Ovary (tissue), 9 donors: Measurements from ENCODE around the gene AMACR. TPM values are rescaled to one million over a fixed set of nuclear protein-coding genes. Genes with fewer than 3 reads are reported as not detected.
A peak's percentile ranks its signal among the peaks of the same experiment; 100 is the strongest.

Source experiments
- DNase-seq, 5 donors: peaks; one replicate each; pipeline ENCODE4 v3.0.0-alpha.2; 2019 to 2020
- H3K27ac ChIP-seq, 2 donors: fragments of 200-600 bp; one replicate each; pipeline versions ENCODE4 v1.5.1 to v1.8.0; 2019 to 2022
- H3K27me3 ChIP-seq: fragments of 200-600 bp; one replicate; pipeline ENCODE4 v1.8.0; 2022
- H3K36me3 ChIP-seq: fragments of 200-600 bp; sonication (generic); one replicate; pipeline ENCODE4 v1.5.1; 2019
- H3K4me1 ChIP-seq: one replicate; pipeline ENCODE4 v1.8.1; 2013; ENCODE audit warnings: mild to moderate bottlenecking, moderate library complexity; ENCODE audit not compliant: insufficient read depth
- H3K4me3 ChIP-seq: fragments of 200-600 bp; sonication (generic); one replicate; pipeline ENCODE4 v1.5.1; 2017
- H3K9me3 ChIP-seq, 2 donors: fragments of 200-600 bp in 1 of 2; sonication (generic) in 1 of 2; one replicate each; pipeline versions ENCODE4 v1.5.1 to v1.8.1; 2013 to 2019; ENCODE audit warnings: mild to moderate bottlenecking in 1 of 2, moderate library complexity in 1 of 2
- CTCF ChIP-seq, 3 donors: fragments of 450-650 bp in 2 of 3; fragments of 200-600 bp in 1 of 3; IDR thresholded peaks; one replicate each; pipeline versions ENCODE4 v1.5.1 to v1.8.0; 2016 to 2022; ENCODE audit warnings: antibody characterized with exemption in 3 of 3, mild to moderate bottlenecking in 1 of 3
- EP300 ChIP-seq: sonication (generic); formaldehyde crosslinking; IDR thresholded peaks from one replicate; pipeline ENCODE4 v1.6.1; 2017; ENCODE audit warnings: antibody characterized with exemption
- POLR2A ChIP-seq: fragments of 450-650 bp; IDR thresholded peaks from one replicate; pipeline ENCODE4 v1.6.1; 2017; ENCODE audit warnings: antibody characterized with exemption, mild to moderate bottlenecking, moderate library complexity
- WGBS, 3 donors: extraction: QIAGEN DNeasy Blood & Tissue Kit in 1 of 3; methylation state at CpG; one replicate each; pipeline versions ENCODE4 v1.1.5 to v1.1.7; 2013 to 2017; 5-methylcytosine and 5-hydroxymethylcytosine counted together
- intact Hi-C, 4 donors: fragments of 100-400 bp; cut with DNase I; formaldehyde crosslinking; loops; one replicate each; pipeline versions ENCODE4 v1.11.0 to v1.15.1; 2022 to 2023
- polyA plus RNA-seq, 2 donors: library from polyadenylated mRNA; stranded (reverse); fragments of 200-250 nt in 1 of 2; fragments of 350-450 nt in 1 of 2; fragmentation: Illumina TruSeq in 1 of 2; extraction: RNeasy Lipid Tissue Mini Kit (QIAGEN cat#74804) in 1 of 2; gene quantifications; one replicate each; pipeline ENCODE4 v1.2.3, GENCODE V29; 2013 to 2014
- total RNA-seq, 7 donors: library from RNA; depleted of rRNA in 2 of 7; stranded (reverse); fragments of >200 nt in 2 of 7; fragmentation: NEBNext Ultra II Directional in 3 of 7; extraction: Animal tissue kit (Norgen Biotek cat#: 25700) in 3 of 7; gene quantifications; one replicate each; pipeline versions ENCODE4 v1.1.0 to v1.2.4, GENCODE V29; 2016 to 2023
- donor health status: DM: no; HTN: no; CAD: no; lungs with moderate emphysema.
- donor health status: DM: no; HTN: no; CAD: no.
- donor health status: Bipolar disorder and iron deficiency.
- donor health status: DM: yes; HTN: yes; CAD: no.
- donor health status: DM: no; HTN: no; CAD: no.
- donor health status: DM: yes; HTN: yes; CAD: no.

The AMACR gene
- total and polyA plus RNA-seq, 9 donors, result 3.9 to 13.4 (median 7.8) TPM

- Histone ChIP-seq H3K9me3 (no peaks in the 10 kb centered on the region), H3K27ac (no peak within 1 kb of the TSS), H3K27me3 (no peaks in the 10 kb centered on the region), H3K36me3 (no peaks in the 10 kb centered on the region), H3K4me1 (peaks cover 8% of the 10 kb centered on the region), H3K4me3 (no peak within 1 kb of the TSS)
- peak in 4 of 5 donors; percentile 21 to 40 (median 31) for DNase-seq
- TF ChIP-seq CTCF (IDR thresholded peaks at IDR 0.05), result no peak
- TF ChIP-seq EP300, result no peak
- no peak for TF ChIP-seq POLR2A
- intact Hi-C loops, result no loop called here
- WGBS, 3 donors, result 14% methylated on average over 10 of the region's 10 CpGs
Measured at GRCh38 chr5:34043099-34043876, 35.4 kb upstream of the AMACR start, which contains the start of gene C1QTNF3. C1QTNF3 (minus strand) TSS chr5:34043213; CDS start chr5:34043125, 88 bp downstream.

GRCh38 chr5:34042321-34042720 lies 34.5 kb upstream of the AMACR start:
- Histone ChIP-seq H3K27me3 (no peaks in the 10 kb centered on the region), H3K9me3 (no peaks in the 10 kb centered on the region), H3K36me3 (no peaks in the 10 kb centered on the region), H3K27ac (no peak overlapping the region), H3K4me1 (peaks cover 8% of the 10 kb centered on the region), H3K4me3 (no peak overlapping the region)
- intact Hi-C loops, result no loop called here
- WGBS, 3 donors, result 73 to 93% (median 87%) methylated on average over 7 of the region's 7 CpGs
- no peak for DNase-seq
- TF ChIP-seq POLR2A (no peak), EP300 (no peak), CTCF (IDR thresholded peaks at IDR 0.05) (no peak)

DNA sequence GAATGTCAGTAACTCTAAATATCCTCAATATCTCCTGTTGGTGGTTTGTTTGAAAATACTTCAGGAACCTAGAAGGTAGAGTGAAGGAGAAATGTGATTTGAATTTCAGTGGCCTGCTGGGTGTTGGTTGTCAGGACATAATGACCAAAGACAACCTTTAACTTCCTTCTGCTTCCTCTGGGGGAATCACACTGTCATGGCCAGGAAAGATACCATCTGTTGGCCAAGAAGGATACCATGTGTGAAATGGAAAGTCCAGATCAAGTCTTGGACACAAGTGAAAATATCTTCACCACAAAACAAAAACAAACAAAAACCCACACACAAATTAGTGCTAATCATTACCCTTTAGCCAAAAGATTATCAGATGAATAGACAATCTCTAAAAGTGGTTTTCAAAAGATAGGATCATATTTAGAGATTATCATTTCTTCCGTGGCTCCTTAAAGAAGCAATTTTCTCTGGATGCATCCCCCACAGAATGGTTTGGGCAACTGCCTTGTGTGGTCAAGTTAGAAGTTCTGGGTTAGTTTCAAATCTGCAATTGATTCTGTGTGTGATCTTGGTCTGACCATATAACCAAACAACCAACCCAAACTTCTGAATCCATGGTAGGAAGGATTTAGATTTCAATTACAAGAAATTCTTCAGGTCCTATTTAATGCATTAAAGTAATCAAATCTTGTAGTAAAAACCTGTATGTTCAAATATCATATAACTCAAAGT lies 33.6 kb upstream of the AMACR start:
- Histone ChIP-seq H3K9me3 (no peaks in the 10 kb centered on the region), H3K4me3 (no peak overlapping the region), H3K27me3 (no peaks in the 10 kb centered on the region), H3K27ac (no peak overlapping the region), H3K36me3 (no peaks in the 10 kb centered on the region), H3K4me1 (peaks cover 8% of the 10 kb centered on the region)
- 66 to 70% (median 66%) methylated on average over 1 of the region's 1 CpG for WGBS, 3 donors
- intact Hi-C loops, result no loop called here
- no peak for DNase-seq
- TF ChIP-seq CTCF (IDR thresholded peaks at IDR 0.05), result no peak
- no peak for TF ChIP-seq EP300
- no peak for TF ChIP-seq POLR2A

DNA sequence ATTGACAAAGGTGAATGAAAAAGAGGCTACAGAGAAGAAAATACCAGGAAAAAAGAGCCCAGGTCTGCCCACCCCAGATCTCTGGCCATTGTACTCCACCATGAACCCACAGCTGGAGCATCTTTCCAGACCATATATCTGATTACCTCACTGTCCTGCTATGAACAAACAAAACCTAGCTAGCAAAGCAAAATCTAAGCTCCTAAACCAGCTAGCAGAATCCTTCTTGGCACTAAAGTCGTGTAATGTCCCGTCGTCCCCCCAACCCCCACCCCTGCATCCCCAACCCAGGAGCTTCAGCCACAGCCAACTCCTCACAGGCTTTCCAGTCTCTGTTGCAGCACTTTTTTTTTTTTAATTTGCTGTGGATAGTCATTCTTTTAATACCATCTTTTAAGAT lies 32.6 kb upstream of the AMACR start:
- peaks cover 8% of the 10 kb centered on the region for H3K4me1 ChIP-seq
- H3K4me3 ChIP-seq, result no peak overlapping the region
- H3K36me3 ChIP-seq, result no peaks in the 10 kb centered on the region
- WGBS, 3 donors, result 54 to 82% (median 60%) methylated on average over 3 of the region's 3 CpGs
- H3K27me3 ChIP-seq, result no peaks in the 10 kb centered on the region
- H3K9me3 ChIP-seq, result no peaks in the 10 kb centered on the region
- no peak for DNase-seq
- intact Hi-C loops, result no loop called here
- H3K27ac ChIP-seq, result no peak overlapping the region
- TF ChIP-seq EP300 (no peak), CTCF (IDR thresholded peaks at IDR 0.05) (no peak), POLR2A (no peak)
